K562 (cell line): ENCODE results near the gene MMP2. TPM values are rescaled to one million over a fixed set of nuclear protein-coding genes. Genes with fewer than 3 reads are reported as not detected.

ENCODE experiments used
- HMGN3 ChIP-seq: IDR thresholded peaks from 2 replicates; pipeline ENCODE4 v1.6.1; 2011; ENCODE audit warnings: borderline replicate concordance, low read depth, mild to moderate bottlenecking, mixed read lengths, low read length; ENCODE audit not compliant: insufficient read length; ENCODE audit errors: extremely low read depth
- HNRNPLL ChIP-seq: fragments of 200-400 bp; formaldehyde crosslinking; IDR thresholded peaks from 2 replicates; pipeline ENCODE4 v1.6.1; 2017; ENCODE audit warnings: low read length, low read depth, mild to moderate bottlenecking; ENCODE audit not compliant: poor library complexity, severe bottlenecking
- MGA ChIP-seq: fragments of 450-650 bp; IDR thresholded peaks from 2 replicates; pipeline ENCODE4 v1.6.1; 2016; ENCODE audit warnings: mild to moderate bottlenecking, moderate library complexity
- POLR2G ChIP-seq: fragments of 200-400 bp; formaldehyde crosslinking; IDR thresholded peaks from 2 replicates; pipeline ENCODE4 v1.6.1; 2017; ENCODE audit warnings: low read depth, mild to moderate bottlenecking, antibody characterized with exemption, low read length, moderate library complexity
- SRF ChIP-seq, 2 experiments: fragments of 250-450, 450-650 bp in 1 of 2; sonication (Bioruptor Pico) in 1 of 2; sonication (generic) in 1 of 2; formaldehyde crosslinking; IDR thresholded peaks; 2 replicates each; pipeline versions ENCODE4 v1.5.0 to v1.5.1; 2020 to 2022; ENCODE audit warnings: mild to moderate bottlenecking in 1 of 2, missing genetic modification reagents in 1 of 2
- ZKSCAN1 ChIP-seq: fragments of 150-350 bp; IDR thresholded peaks from 2 replicates; pipeline ENCODE4 v1.6.1; 2016; ENCODE audit warnings: low read depth, low read length
- polyA plus RNA-seq, 8 experiments: library from polyadenylated mRNA; depleted of rRNA in 4 of 8; stranded (reverse) in 5 of 8; unstranded in 3 of 8; fragments of >200 nt; fragmentation: Nextera tagmentation in 2 of 8; fragmentation: Illumina TruSeq in 1 of 8; extraction: Ambion mirVana in 2 of 8; extraction: Trizol in 1 of 8; gene quantifications; 2 replicates each; pipeline versions ENCODE4 v1.2.1 to v1.2.3, GENCODE V29; 2011 to 2014; ENCODE audit warnings: inconsistent platforms in 1 of 8, missing spikeins in 1 of 8
- total RNA-seq, 7 experiments: library from RNA; depleted of rRNA in 6 of 7; stranded (reverse); fragments of >200 nt in 6 of 7; fragmentation: Illumina TruSeq in 2 of 7; extraction: Trizol in 2 of 7; gene quantifications; 2 replicates each; pipeline versions ENCODE4 v1.2.1 to v1.2.3, GENCODE V29; 2011 to 2021; ENCODE audit warnings: low replicate concordance in 1 of 7
- TF ChIP-seq, protein P1 (sequence below), 2 experiments: IDR thresholded peaks; 2 replicates each; pipeline ENCODE4 v1.6.1; 2011; ENCODE audit warnings: borderline replicate concordance in 1 of 2, control low read depth in 1 of 2, low read depth in 1 of 2, low read length in 1 of 2, mild to moderate bottlenecking in 1 of 2, mixed read lengths in 1 of 2, moderate library complexity in 1 of 2; ENCODE audit not compliant: insufficient read depth in 1 of 2, insufficient read length in 1 of 2, poor library complexity in 1 of 2, severe bottlenecking in 1 of 2; ENCODE audit errors: extremely low read depth in 1 of 2
- TF ChIP-seq, protein P2 (sequence below), 2 experiments: IDR thresholded peaks; 2 replicates each; pipeline ENCODE4 v1.6.1; 2012; ENCODE audit warnings: improper control_type of control experiment in 2 of 2, low read depth in 2 of 2, low read length in 2 of 2, borderline replicate concordance in 1 of 2

Gene MMP2
- total and polyA plus RNA-seq, 9 of the 15 experiments (the other 6 are each of a cell fraction or from before 2014, with no cell fraction given): 0.05 to 0.53 TPM; not detected in 7

- TF ChIP-seq MGA: peak; percentile 83
- peak; percentile 79 for TF ChIP-seq POLR2G
- peak; percentile 22 for TF ChIP-seq HMGN3
- TF ChIP-seq, protein P1, sequence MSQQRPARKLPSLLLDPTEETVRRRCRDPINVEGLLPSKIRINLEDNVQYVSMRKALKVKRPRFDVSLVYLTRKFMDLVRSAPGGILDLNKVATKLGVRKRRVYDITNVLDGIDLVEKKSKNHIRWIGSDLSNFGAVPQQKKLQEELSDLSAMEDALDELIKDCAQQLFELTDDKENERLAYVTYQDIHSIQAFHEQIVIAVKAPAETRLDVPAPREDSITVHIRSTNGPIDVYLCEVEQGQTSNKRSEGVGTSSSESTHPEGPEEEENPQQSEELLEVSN (IDR thresholded peaks at IDR 0.05; ENCODE audit: borderline replicate concordance in 1 of 2, extremely low read depth in 1 of 2, insufficient read depth in 1 of 2, insufficient read length in 1 of 2, low read depth in 1 of 2, low read length in 1 of 2, poor library complexity in 1 of 2, severe bottlenecking in 1 of 2): peak; percentile 53 to 86
- TF ChIP-seq SRF (CRISPR knock-in tag; IDR thresholded peaks at IDR 0.05): peak in 1 of 2 experiments; percentile 85; a peak in 1 of 4 replicates
- TF ChIP-seq ZKSCAN1: peak; percentile 86
- TF ChIP-seq, protein P2, sequence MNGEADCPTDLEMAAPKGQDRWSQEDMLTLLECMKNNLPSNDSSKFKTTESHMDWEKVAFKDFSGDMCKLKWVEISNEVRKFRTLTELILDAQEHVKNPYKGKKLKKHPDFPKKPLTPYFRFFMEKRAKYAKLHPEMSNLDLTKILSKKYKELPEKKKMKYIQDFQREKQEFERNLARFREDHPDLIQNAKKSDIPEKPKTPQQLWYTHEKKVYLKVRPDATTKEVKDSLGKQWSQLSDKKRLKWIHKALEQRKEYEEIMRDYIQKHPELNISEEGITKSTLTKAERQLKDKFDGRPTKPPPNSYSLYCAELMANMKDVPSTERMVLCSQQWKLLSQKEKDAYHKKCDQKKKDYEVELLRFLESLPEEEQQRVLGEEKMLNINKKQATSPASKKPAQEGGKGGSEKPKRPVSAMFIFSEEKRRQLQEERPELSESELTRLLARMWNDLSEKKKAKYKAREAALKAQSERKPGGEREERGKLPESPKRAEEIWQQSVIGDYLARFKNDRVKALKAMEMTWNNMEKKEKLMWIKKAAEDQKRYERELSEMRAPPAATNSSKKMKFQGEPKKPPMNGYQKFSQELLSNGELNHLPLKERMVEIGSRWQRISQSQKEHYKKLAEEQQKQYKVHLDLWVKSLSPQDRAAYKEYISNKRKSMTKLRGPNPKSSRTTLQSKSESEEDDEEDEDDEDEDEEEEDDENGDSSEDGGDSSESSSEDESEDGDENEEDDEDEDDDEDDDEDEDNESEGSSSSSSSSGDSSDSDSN (IDR thresholded peaks at IDR 0.05; ENCODE audit: borderline replicate concordance in 1 of 2, low read depth in 2 of 2, low read length in 2 of 2): no peak
- TF ChIP-seq HNRNPLL: peak; percentile 72
These were observed 30.2 kb downstream of the MMP2 start, which contains the start of gene LPCAT2 (continued) for GRCh38 chr16:55508941-55509931.
